Endothelial cell of umbilical vein (primary cell): Measurements from ENCODE around the gene MTCH1. TPM values are rescaled to one million over a fixed set of nuclear protein-coding genes. Genes with fewer than 3 reads are reported as not detected.

Experiments
- BruUV-seq: library from RNA; stranded (reverse); fragments of 400-500 nt; replicated peaks from 2 replicates; lab custom pipeline; 2021; lab: Mats Ljungman, UMichigan
- CTCF ChIA-PET: fragments of 300-600, 350-600 bp; sonication (Branson Sonifier 250); formaldehyde crosslinking; loops from one replicate; lab custom pipeline; 2021; ENCODE audit warnings: antibody characterized with exemption, inconsistent platforms; lab: Charles Lee
- POLR2A ChIA-PET: fragments of 300-600, 350-600 bp; sonication (Branson Sonifier 250); formaldehyde crosslinking; loops from one replicate; lab custom pipeline; 2021; ENCODE audit warnings: antibody characterized with exemption, inconsistent platforms; lab: Charles Lee
- DNase-seq: peaks from one replicate; pipeline ENCODE4 v3.0.0-alpha.2; 2011; ENCODE audit warnings: low read depth, low spot score
- FAIRE-seq: peaks from 2 replicates; lab custom pipeline; 2011; peaks lifted over from hg19 to GRCh38; lab: Jason Lieb, UNC
- H2AFZ ChIP-seq: 2 replicates; pipeline ENCODE4 v1.6.0; 2012; ENCODE audit warnings: low read depth, low read length, control low read depth, inconsistent platforms
- H3K27ac ChIP-seq: 2 replicates; pipeline ENCODE4 v1.5.1; 2011; ENCODE audit warnings: low read depth, mild to moderate bottlenecking, control low read depth, low read length, moderate library complexity; ENCODE audit not compliant: insufficient read depth
- H3K27me3 ChIP-seq, 2 experiments: 2 replicates each; pipeline versions ENCODE4 v1.6.0 to v1.6.1; 2011; ENCODE audit warnings: low read length in 2 of 2, mixed read lengths in 1 of 2; ENCODE audit not compliant: control insufficient read depth in 2 of 2, insufficient read depth in 2 of 2
- H3K36me3 ChIP-seq, 2 experiments: 2 replicates in 1 of 2; 3 replicates in 1 of 2; pipeline ENCODE4 v1.5.1; 2011; ENCODE audit warnings: low read length in 2 of 2, mild to moderate bottlenecking in 1 of 2, moderate library complexity in 1 of 2; ENCODE audit not compliant: control insufficient read depth in 2 of 2, insufficient read depth in 2 of 2; ENCODE audit errors: extremely low read depth in 1 of 2
- H3K4me1 ChIP-seq: 3 replicates; pipeline ENCODE4 v1.5.1; 2011; ENCODE audit warnings: mild to moderate bottlenecking, low read length; ENCODE audit not compliant: control insufficient read depth, insufficient read depth; ENCODE audit errors: extremely low read depth
- H3K4me2 ChIP-seq: 2 replicates; pipeline ENCODE4 v1.6.1; 2011; ENCODE audit warnings: low read length, control low read depth, mixed read lengths; ENCODE audit not compliant: insufficient read depth
- H3K4me3 ChIP-seq, 3 experiments: fragments of 200-600 bp in 1 of 3; sonication (generic), shearing (Covaris generic) in 1 of 3; replicated peaks in 1 of 3; 2 replicates each; pipeline ENCODE4 v1.5.1; 2011 to 2016; ENCODE audit warnings: control low read depth in 3 of 3, low read length in 3 of 3, mild to moderate bottlenecking in 2 of 3, inconsistent platforms in 1 of 3, low read depth in 1 of 3, moderate library complexity in 1 of 3; ENCODE audit not compliant: insufficient read depth in 1 of 3
- H3K79me2 ChIP-seq: 2 replicates; pipeline ENCODE4 v1.6.0; 2012; ENCODE audit warnings: low read length, inconsistent platforms; ENCODE audit not compliant: control insufficient read depth, insufficient read depth
- H3K9ac ChIP-seq: replicated peaks from 2 replicates; pipeline ENCODE3; 2011; ENCODE audit warnings: low read length, control low read depth; ENCODE audit not compliant: insufficient read depth; ENCODE audit errors: extremely low read depth
- H3K9me1 ChIP-seq: replicated peaks from 3 replicates; pipeline ENCODE4 v1.6.0; 2011; ENCODE audit warnings: mild to moderate bottlenecking, low read length; ENCODE audit not compliant: control insufficient read depth, insufficient read depth; ENCODE audit errors: extremely low read depth
- H3K9me3 ChIP-seq: replicated peaks from 2 replicates; pipeline ENCODE4 v1.5.1; 2012; ENCODE audit warnings: low read length, inconsistent platforms; ENCODE audit not compliant: control insufficient read depth, insufficient read depth
- H4K20me1 ChIP-seq: replicated peaks from 2 replicates; pipeline ENCODE3; 2011; ENCODE audit warnings: mild to moderate bottlenecking, low read length; ENCODE audit not compliant: control insufficient read depth, insufficient read depth; ENCODE audit errors: extremely low read depth
- CTCF ChIP-seq, 2 donors: IDR thresholded peaks; 1 replicate in 1 of 2; 2 replicates in 1 of 2; pipeline ENCODE4 v1.5.1; 2011; ENCODE audit warnings: low read length in 2 of 2, mild to moderate bottlenecking in 2 of 2, moderate library complexity in 2 of 2, control low read depth in 1 of 2, inconsistent platforms in 1 of 2, low read depth in 1 of 2; ENCODE audit not compliant: insufficient read depth in 1 of 2; ENCODE audit errors: extremely low read depth in 1 of 2
- FOS ChIP-seq: IDR thresholded peaks from 2 replicates; pipeline ENCODE4 v1.6.1; 2011; ENCODE audit warnings: mild to moderate bottlenecking, low read length, moderate library complexity, borderline replicate concordance; ENCODE audit not compliant: insufficient read depth
- GATA2 ChIP-seq: IDR thresholded peaks from 2 replicates; pipeline ENCODE4 v1.7.0; 2011; ENCODE audit warnings: low read depth, mild to moderate bottlenecking, moderate library complexity, mixed read lengths, low read length; ENCODE audit not compliant: insufficient read length, insufficient read depth
- MAX ChIP-seq: IDR thresholded peaks from 2 replicates; pipeline ENCODE4 v1.6.1; 2011; ENCODE audit not compliant: insufficient read depth, insufficient read length
- MYC ChIP-seq: IDR thresholded peaks from one replicate; pipeline ENCODE4 v1.6.1; 2011; ENCODE audit warnings: mild to moderate bottlenecking, low read depth, low read length
- POLR2A ChIP-seq: IDR thresholded peaks from 2 replicates; pipeline ENCODE4 v1.6.1; 2012; ENCODE audit warnings: low read depth, mild to moderate bottlenecking, control low read depth, low read length
- POLR2AphosphoS5 ChIP-seq: IDR thresholded peaks from 2 replicates; pipeline ENCODE4 v1.6.1; 2012; ENCODE audit warnings: low read depth, mild to moderate bottlenecking, control low read depth, low read length, moderate library complexity; ENCODE audit not compliant: insufficient read depth
- dilution Hi-C: fragments of 300-500 bp; cut with MboI; formaldehyde crosslinking; loops from one replicate; pipeline ENCODE4 v1.15.0; 2019; ENCODE audit warnings: low sequenced_read_pairs; ENCODE audit not compliant: extremely low pct_ligation_motif_present
- intact Hi-C: fragments of 100-400 bp; cut with micrococcal nuclease; formaldehyde crosslinking; loops from one replicate; pipeline ENCODE4 v1.10.0; 2022
- polyA plus RNA-seq, 4 experiments: library from polyadenylated mRNA; depleted of rRNA in 3 of 4; stranded (reverse) in 3 of 4; unstranded in 1 of 4; fragments of >200 nt; gene quantifications; 2 replicates each; pipeline versions ENCODE4 v1.2.1 to v1.2.3, GENCODE V29; 2011 to 2012; ENCODE audit warnings: missing spikeins in 1 of 4
- total RNA-seq: library from RNA; stranded (reverse); gene quantifications from 2 replicates; pipeline ENCODE4 v1.2.3, GENCODE V29; 2021

Gene MTCH1
- total and polyA plus RNA-seq, 2 donors (not counting 3 experiments of a cell fraction or from before 2014, with no cell fraction given) = 218 to 228 TPM

- no peaks in the 10 kb centered on the region for H3K9me3 ChIP-seq
- intact Hi-C loops = no loop called here
Measured at GRCh38 chr6:36928547-36928918, 57.5 kb downstream of the MTCH1 start.

More at GRCh38 chr6:36928547-36928918, 57.5 kb downstream of the MTCH1 start:
- Histone ChIP-seq H2AFZ (no peak overlapping the region), H3K4me2 (no peak overlapping the region), H3K4me1 (peaks cover 8% of the 10 kb centered on the region), H3K27me3 (no peaks in the 10 kb centered on the region), H3K4me3 (no peak overlapping the region), H3K36me3 (peaks cover 2 to 6% of the 10 kb centered on the region in 2 experiments), H3K9ac (no peak overlapping the region), H3K79me2 (no peaks in the 10 kb centered on the region), H3K9me1 (no peaks in the 10 kb centered on the region), H3K27ac (no peak overlapping the region), H4K20me1 (no peaks in the 10 kb centered on the region)
- POLR2A ChIA-PET = no interaction called here
- DNase-seq (no peak), FAIRE-seq (no peak)
- no peak for TF ChIP-seq POLR2AphosphoS5
- no peak for TF ChIP-seq MAX
- TF ChIP-seq POLR2A = no peak
- TF ChIP-seq CTCF (IDR thresholded peaks at IDR 0.05; ENCODE audit: extremely low read depth in 1 of 2, insufficient read depth in 1 of 2, low read depth in 1 of 2, low read length in 2 of 2) = no peak
- TF ChIP-seq MYC = no peak
- TF ChIP-seq FOS = no peak
- TF ChIP-seq GATA2 = no peak
- CTCF ChIA-PET = interaction anchor here (0.7 kb wide), 1 partner anchor 90 kb away, joined by 3 read pairs; no protein-coding TSS in a partner anchor
- BruUV-seq = no TSS peak
- dilution Hi-C loops = no loop called here
